GM23338 (cell line): ENCODE results near the gene ING4. TPM values are rescaled to one million over a fixed set of nuclear protein-coding genes. Genes with fewer than 3 reads are reported as not detected.

ENCODE experiments used
- ATAC-seq: fragments of 200-7000 bp; cut with Tn5 transposase; 3 replicates; pipeline ENCODE4 v1.9.1; 2020
- DNase-seq: peaks from one replicate; pipeline ENCODE4 v3.0.0-alpha.2; 2015; ENCODE audit warnings: low spot score
- H2AFZ ChIP-seq: fragments of 200-600 bp; sonication (generic); 2 replicates; pipeline ENCODE4 v1.8.0; 2016; ENCODE audit warnings: antibody characterized with exemption, mild to moderate bottlenecking, moderate library complexity
- H3F3A ChIP-seq: fragments of 200-600 bp; sonication (generic); replicated peaks from 2 replicates; pipeline ENCODE4 v1.8.0; 2017; ENCODE audit warnings: antibody characterized with exemption, mixed run types, low read depth
- H3K27ac ChIP-seq: fragments of 200-600 bp; sonication (generic); 2 replicates; pipeline ENCODE4 v1.6.1; 2016; ENCODE audit warnings: low read depth
- H3K27me3 ChIP-seq: fragments of 200-600 bp; sonication (generic); 2 replicates; pipeline ENCODE4 v1.8.0; 2016; ENCODE audit warnings: mild to moderate bottlenecking, mixed run types, moderate library complexity; ENCODE audit not compliant: insufficient read depth
- H3K36me3 ChIP-seq: fragments of 200-600 bp; sonication (generic); 2 replicates; pipeline ENCODE4 v1.8.0; 2016; ENCODE audit warnings: mild to moderate bottlenecking; ENCODE audit not compliant: insufficient read depth
- H3K4me1 ChIP-seq: fragments of 200-600 bp; sonication (generic); 2 replicates; pipeline ENCODE4 v1.8.0; 2016; ENCODE audit warnings: mild to moderate bottlenecking, moderate library complexity; ENCODE audit not compliant: insufficient read depth
- H3K4me2 ChIP-seq: fragments of 200-600 bp; sonication (generic); 2 replicates; pipeline ENCODE4 v1.7.1; 2017; ENCODE audit warnings: mixed run types
- H3K4me3 ChIP-seq: fragments of 200-600 bp; sonication (generic); 2 replicates; pipeline ENCODE4 v1.6.1; 2016; ENCODE audit warnings: mixed run types
- H3K79me2 ChIP-seq: fragments of 200-600 bp; sonication (generic); replicated peaks from 2 replicates; pipeline ENCODE4 v1.8.0; 2017; ENCODE audit warnings: mild to moderate bottlenecking; ENCODE audit not compliant: insufficient read depth
- H3K9me2 ChIP-seq: fragments of 200-600 bp; sonication (generic); 2 replicates; pipeline ENCODE4 v1.8.0; 2017; ENCODE audit not compliant: insufficient read depth
- H4K20me1 ChIP-seq: fragments of 200-600 bp; sonication (generic); replicated peaks from 2 replicates; pipeline ENCODE4 v1.8.0; 2017; ENCODE audit warnings: mild to moderate bottlenecking; ENCODE audit not compliant: insufficient read depth
- H3K27ac Mint-ChIP-seq: 2 replicates; pipeline ENCODE4 v1.8.0; 2020; ENCODE audit warnings: inconsistent platforms, mild to moderate bottlenecking, moderate library complexity, mixed read lengths
- H3K27me3 Mint-ChIP-seq: 3 replicates; pipeline ENCODE4 v1.8.0; 2022; ENCODE audit warnings: low read depth, mild to moderate bottlenecking, moderate library complexity, mixed read lengths, inconsistent platforms; ENCODE audit not compliant: insufficient read depth, poor library complexity
- H3K36me3 Mint-ChIP-seq: 3 replicates; pipeline ENCODE4 v1.8.0; 2021; ENCODE audit warnings: low read depth, mild to moderate bottlenecking, inconsistent platforms, moderate library complexity, mixed read lengths
- H3K4me1 Mint-ChIP-seq: 3 replicates; pipeline ENCODE4 v1.8.0; 2020; ENCODE audit warnings: mild to moderate bottlenecking, inconsistent platforms, mixed read lengths
- H3K4me3 Mint-ChIP-seq: 3 replicates; pipeline ENCODE4 v1.8.0; 2021; ENCODE audit warnings: moderate library complexity, mild to moderate bottlenecking, inconsistent platforms, mixed read lengths
- H3K9me3 Mint-ChIP-seq: 3 replicates; pipeline ENCODE4 v1.8.0; 2020; ENCODE audit warnings: moderate library complexity, mild to moderate bottlenecking, inconsistent platforms, mixed read lengths
- CREB1 ChIP-seq: fragments of 250-450 bp; sonication (Bioruptor Pico); IDR thresholded peaks from 2 replicates; pipeline ENCODE4 v1.5.0; 2020; ENCODE audit warnings: low read depth, mild to moderate bottlenecking, moderate library complexity
- CTCF ChIP-seq, 2 experiments: fragments of 200-600 bp in 1 of 2; sonication (generic) in 1 of 2; conservative IDR thresholded peaks; 2 replicates each; pipeline versions ENCODE4 v1.5.1 to v1.6.1; 2016 to 2017; ENCODE audit warnings: antibody characterized with exemption in 2 of 2, low read depth in 2 of 2, mild to moderate bottlenecking in 2 of 2, moderate library complexity in 1 of 2
- ETS1 ChIP-seq: IDR thresholded peaks from 2 replicates; pipeline ENCODE4 v1.6.1; 2016; ENCODE audit warnings: antibody characterized with exemption
- EZH2 ChIP-seq: fragments of 200-600 bp; sonication (generic); IDR thresholded peaks from one replicate; pipeline ENCODE4 v1.8.0; 2017; ENCODE audit warnings: antibody characterized with exemption, mild to moderate bottlenecking, low read depth; ENCODE audit not compliant: unreplicated experiment
- EZH2phosphoT487 ChIP-seq: fragments of 200-600 bp; sonication (generic); IDR thresholded peaks from one replicate; pipeline ENCODE4 v1.8.1; 2018; ENCODE audit warnings: antibody characterized with exemption; ENCODE audit not compliant: unreplicated experiment
- JUNB ChIP-seq: IDR thresholded peaks from one replicate; pipeline ENCODE4 v1.6.1; 2016; ENCODE audit warnings: antibody characterized with exemption; ENCODE audit not compliant: unreplicated experiment
- NANOG ChIP-seq: IDR thresholded peaks from 2 replicates; pipeline ENCODE4 v1.6.1; 2016; ENCODE audit warnings: antibody characterized with exemption, borderline replicate concordance
- POLR2AphosphoS5 ChIP-seq: IDR thresholded peaks from 2 replicates; pipeline ENCODE4 v1.6.1; 2016; ENCODE audit warnings: antibody characterized with exemption, low read depth
- REST ChIP-seq: IDR thresholded peaks from one replicate; pipeline ENCODE4 v1.6.1; 2018; ENCODE audit warnings: antibody characterized with exemption; ENCODE audit not compliant: unreplicated experiment
- STAT1 ChIP-seq: IDR thresholded peaks from one replicate; pipeline ENCODE4 v1.6.1; 2016; ENCODE audit warnings: antibody characterized with exemption; ENCODE audit not compliant: unreplicated experiment
- ZNF114 ChIP-seq: fragments of 250-450 bp; sonication (Bioruptor Pico); IDR thresholded peaks from 2 replicates; pipeline ENCODE4 v1.5.0; 2020; ENCODE audit warnings: mild to moderate bottlenecking, moderate library complexity
- ZNF331 ChIP-seq: fragments of 250-450 bp; sonication (Bioruptor Pico); IDR thresholded peaks from 2 replicates; pipeline ENCODE4 v1.5.0; 2020; ENCODE audit warnings: low read depth, mild to moderate bottlenecking, moderate library complexity
- ZNF462 ChIP-seq: fragments of 250-450 bp; sonication (Bioruptor Pico); IDR thresholded peaks from 2 replicates; pipeline ENCODE4 v1.5.0; 2020; ENCODE audit warnings: mild to moderate bottlenecking, moderate library complexity
- polyA plus RNA-seq: library from polyadenylated mRNA; unstranded; fragments of >200 nt; fragmentation: Nextera tagmentation; extraction: Ambion mirVana; gene quantifications from 2 replicates; pipeline ENCODE4 v1.2.1, GENCODE V29; 2016
- total RNA-seq: library from RNA; depleted of rRNA; stranded (reverse); fragments of >200 nt; shearing (Covaris generic); gene quantifications from 2 replicates; pipeline ENCODE4 v1.2.3, GENCODE V29; 2014

Gene ING4
- total and polyA plus RNA-seq, 2 experiments from 2014 or later, result 22.0 to 29.6 TPM

- Mint-ChIP-seq H3K4me3 (no peak overlapping the region; the same call in 2 of the 3 replicates), H3K27me3 (peaks cover 11% of the 10 kb centered on the region), H3K9me3 (no peaks in the 10 kb centered on the region; the same call in 2 of the 3 replicates), H3K4me1 (peaks cover 28% of the 10 kb centered on the region), H3K36me3 (peaks cover 65% of the 10 kb centered on the region), H3K27ac (peak overlapping the region; percentile 68)
- no peak for DNase-seq
- H2AFZ ChIP-seq, result no peak overlapping the region
- no peak for ATAC-seq
- H3F3A ChIP-seq, result peaks cover 20% of the 10 kb centered on the region; the same call in 1 of the 2 replicates
- TF ChIP-seq CREB1 (CRISPR knock-in tag), result no peak
- no peak for TF ChIP-seq STAT1
- TF ChIP-seq REST, result no peak
- TF ChIP-seq EZH2phosphoT487, result no peak
- TF ChIP-seq ETS1, result no peak
- TF ChIP-seq ZNF331 (CRISPR knock-in tag), result no peak
- TF ChIP-seq EZH2, result no peak
- TF ChIP-seq ZNF462 (CRISPR knock-in tag), result no peak
- no peak for TF ChIP-seq POLR2AphosphoS5
- TF ChIP-seq ZNF114 (CRISPR knock-in tag), result no peak
- no peak for TF ChIP-seq CTCF (conservative IDR thresholded peaks at IDR 0.05; ENCODE audit: low read depth in 2 of 2)
- TF ChIP-seq NANOG, result no peak
- no peak for TF ChIP-seq JUNB
- peaks cover 29% of the 10 kb centered on the region for H3K4me1 ChIP-seq
- H3K27me3 ChIP-seq, result no peaks in the 10 kb centered on the region
- peak overlapping the region; percentile 96 for H3K4me2 ChIP-seq
- peaks cover 6% of the 10 kb centered on the region; the same call in 1 of the 2 replicates for H3K9me2 ChIP-seq
- peaks cover 33% of the 10 kb centered on the region for H4K20me1 ChIP-seq
- peaks cover 53% of the 10 kb centered on the region for H3K79me2 ChIP-seq
- no peak overlapping the region for H3K27ac ChIP-seq
- H3K36me3 ChIP-seq, result peaks cover 32% of the 10 kb centered on the region
- H3K4me3 ChIP-seq, result peak overlapping the region; percentile 88
Measured at GRCh38 chr12:6604259-6605029, 58.5 kb downstream of the ING4 start.
